Endothelial cell of umbilical vein (primary cell): ENCODE data around the gene PLEKHG3. TPM values are rescaled to one million over a fixed set of nuclear protein-coding genes. Genes with fewer than 3 reads are reported as not detected.

ENCODE experiments used
- BruUV-seq: library from RNA; stranded (reverse); fragments of 400-500 nt; replicated peaks from 2 replicates; lab custom pipeline; 2021; lab: Mats Ljungman, UMichigan
- CTCF ChIA-PET: fragments of 300-600, 350-600 bp; sonication (Branson Sonifier 250); formaldehyde crosslinking; loops from one replicate; lab custom pipeline; 2021; ENCODE audit warnings: antibody characterized with exemption, inconsistent platforms; lab: Charles Lee
- POLR2A ChIA-PET: fragments of 300-600, 350-600 bp; sonication (Branson Sonifier 250); formaldehyde crosslinking; loops from one replicate; lab custom pipeline; 2021; ENCODE audit warnings: antibody characterized with exemption, inconsistent platforms; lab: Charles Lee
- DNase-seq: peaks from one replicate; pipeline ENCODE4 v3.0.0-alpha.2; 2011; ENCODE audit warnings: low read depth, low spot score
- FAIRE-seq: peaks from 2 replicates; lab custom pipeline; 2011; peaks lifted over from hg19 to GRCh38; lab: Jason Lieb, UNC
- H2AFZ ChIP-seq: 2 replicates; pipeline ENCODE4 v1.6.0; 2012; ENCODE audit warnings: low read depth, low read length, control low read depth, inconsistent platforms
- H3K27ac ChIP-seq: 2 replicates; pipeline ENCODE4 v1.5.1; 2011; ENCODE audit warnings: low read depth, mild to moderate bottlenecking, control low read depth, low read length, moderate library complexity; ENCODE audit not compliant: insufficient read depth
- H3K27me3 ChIP-seq, 2 experiments: 2 replicates each; pipeline versions ENCODE4 v1.6.0 to v1.6.1; 2011; ENCODE audit warnings: low read length in 2 of 2, mixed read lengths in 1 of 2; ENCODE audit not compliant: control insufficient read depth in 2 of 2, insufficient read depth in 2 of 2
- H3K36me3 ChIP-seq, 2 experiments: 2 replicates in 1 of 2; 3 replicates in 1 of 2; pipeline ENCODE4 v1.5.1; 2011; ENCODE audit warnings: low read length in 2 of 2, mild to moderate bottlenecking in 1 of 2, moderate library complexity in 1 of 2; ENCODE audit not compliant: control insufficient read depth in 2 of 2, insufficient read depth in 2 of 2; ENCODE audit errors: extremely low read depth in 1 of 2
- H3K4me1 ChIP-seq: 3 replicates; pipeline ENCODE4 v1.5.1; 2011; ENCODE audit warnings: mild to moderate bottlenecking, low read length; ENCODE audit not compliant: control insufficient read depth, insufficient read depth; ENCODE audit errors: extremely low read depth
- H3K4me2 ChIP-seq: 2 replicates; pipeline ENCODE4 v1.6.1; 2011; ENCODE audit warnings: low read length, control low read depth, mixed read lengths; ENCODE audit not compliant: insufficient read depth
- H3K4me3 ChIP-seq, 3 experiments: fragments of 200-600 bp in 1 of 3; sonication (generic), shearing (Covaris generic) in 1 of 3; replicated peaks in 1 of 3; 2 replicates each; pipeline ENCODE4 v1.5.1; 2011 to 2016; ENCODE audit warnings: control low read depth in 3 of 3, low read length in 3 of 3, mild to moderate bottlenecking in 2 of 3, inconsistent platforms in 1 of 3, low read depth in 1 of 3, moderate library complexity in 1 of 3; ENCODE audit not compliant: insufficient read depth in 1 of 3
- H3K79me2 ChIP-seq: 2 replicates; pipeline ENCODE4 v1.6.0; 2012; ENCODE audit warnings: low read length, inconsistent platforms; ENCODE audit not compliant: control insufficient read depth, insufficient read depth
- H3K9ac ChIP-seq: replicated peaks from 2 replicates; pipeline ENCODE3; 2011; ENCODE audit warnings: low read length, control low read depth; ENCODE audit not compliant: insufficient read depth; ENCODE audit errors: extremely low read depth
- H3K9me1 ChIP-seq: replicated peaks from 3 replicates; pipeline ENCODE4 v1.6.0; 2011; ENCODE audit warnings: mild to moderate bottlenecking, low read length; ENCODE audit not compliant: control insufficient read depth, insufficient read depth; ENCODE audit errors: extremely low read depth
- H3K9me3 ChIP-seq: replicated peaks from 2 replicates; pipeline ENCODE4 v1.5.1; 2012; ENCODE audit warnings: low read length, inconsistent platforms; ENCODE audit not compliant: control insufficient read depth, insufficient read depth
- H4K20me1 ChIP-seq: replicated peaks from 2 replicates; pipeline ENCODE3; 2011; ENCODE audit warnings: mild to moderate bottlenecking, low read length; ENCODE audit not compliant: control insufficient read depth, insufficient read depth; ENCODE audit errors: extremely low read depth
- EZH2 ChIP-seq: IDR thresholded peaks from 2 replicates; pipeline ENCODE4 v1.6.1; 2012; ENCODE audit warnings: borderline replicate concordance, low read depth, mild to moderate bottlenecking, moderate library complexity, low read length, inconsistent platforms; ENCODE audit not compliant: severe bottlenecking
- FOS ChIP-seq: IDR thresholded peaks from 2 replicates; pipeline ENCODE4 v1.6.1; 2011; ENCODE audit warnings: mild to moderate bottlenecking, low read length, moderate library complexity, borderline replicate concordance; ENCODE audit not compliant: insufficient read depth
- GATA2 ChIP-seq: IDR thresholded peaks from 2 replicates; pipeline ENCODE4 v1.7.0; 2011; ENCODE audit warnings: low read depth, mild to moderate bottlenecking, moderate library complexity, mixed read lengths, low read length; ENCODE audit not compliant: insufficient read length, insufficient read depth
- JUN ChIP-seq: IDR thresholded peaks from 2 replicates; pipeline ENCODE4 v1.6.1; 2011; ENCODE audit warnings: borderline replicate concordance, low read depth; ENCODE audit not compliant: insufficient read length, insufficient read depth
- MYC ChIP-seq: IDR thresholded peaks from one replicate; pipeline ENCODE4 v1.6.1; 2011; ENCODE audit warnings: mild to moderate bottlenecking, low read depth, low read length
- POLR2A ChIP-seq: IDR thresholded peaks from 2 replicates; pipeline ENCODE4 v1.6.1; 2012; ENCODE audit warnings: low read depth, mild to moderate bottlenecking, control low read depth, low read length
- POLR2AphosphoS5 ChIP-seq: IDR thresholded peaks from 2 replicates; pipeline ENCODE4 v1.6.1; 2012; ENCODE audit warnings: low read depth, mild to moderate bottlenecking, control low read depth, low read length, moderate library complexity; ENCODE audit not compliant: insufficient read depth
- dilution Hi-C: fragments of 300-500 bp; cut with MboI; formaldehyde crosslinking; loops from one replicate; pipeline ENCODE4 v1.15.0; 2019; ENCODE audit warnings: low sequenced_read_pairs; ENCODE audit not compliant: extremely low pct_ligation_motif_present
- intact Hi-C: fragments of 100-400 bp; cut with micrococcal nuclease; formaldehyde crosslinking; loops from one replicate; pipeline ENCODE4 v1.10.0; 2022
- polyA plus RNA-seq, 4 experiments: library from polyadenylated mRNA; depleted of rRNA in 3 of 4; stranded (reverse) in 3 of 4; unstranded in 1 of 4; fragments of >200 nt; gene quantifications; 2 replicates each; pipeline versions ENCODE4 v1.2.1 to v1.2.3, GENCODE V29; 2011 to 2012; ENCODE audit warnings: missing spikeins in 1 of 4
- total RNA-seq: library from RNA; stranded (reverse); gene quantifications from 2 replicates; pipeline ENCODE4 v1.2.3, GENCODE V29; 2021
- TF ChIP-seq, protein P1 (sequence below): IDR thresholded peaks from 2 replicates; pipeline ENCODE4 v1.6.1; 2011; ENCODE audit not compliant: insufficient read depth, insufficient read length
- TF ChIP-seq, protein P2 (sequence below), 2 donors: IDR thresholded peaks; 1 replicate in 1 of 2; 2 replicates in 1 of 2; pipeline ENCODE4 v1.5.1; 2011; ENCODE audit warnings: low read length in 2 of 2, mild to moderate bottlenecking in 2 of 2, moderate library complexity in 2 of 2, control low read depth in 1 of 2, inconsistent platforms in 1 of 2, low read depth in 1 of 2; ENCODE audit not compliant: insufficient read depth in 1 of 2; ENCODE audit errors: extremely low read depth in 1 of 2

The PLEKHG3 gene
- total and polyA plus RNA-seq, 2 donors (not counting 3 experiments of a cell fraction or from before 2014, with no cell fraction given): 6.6 to 8.0 TPM

DNA sequence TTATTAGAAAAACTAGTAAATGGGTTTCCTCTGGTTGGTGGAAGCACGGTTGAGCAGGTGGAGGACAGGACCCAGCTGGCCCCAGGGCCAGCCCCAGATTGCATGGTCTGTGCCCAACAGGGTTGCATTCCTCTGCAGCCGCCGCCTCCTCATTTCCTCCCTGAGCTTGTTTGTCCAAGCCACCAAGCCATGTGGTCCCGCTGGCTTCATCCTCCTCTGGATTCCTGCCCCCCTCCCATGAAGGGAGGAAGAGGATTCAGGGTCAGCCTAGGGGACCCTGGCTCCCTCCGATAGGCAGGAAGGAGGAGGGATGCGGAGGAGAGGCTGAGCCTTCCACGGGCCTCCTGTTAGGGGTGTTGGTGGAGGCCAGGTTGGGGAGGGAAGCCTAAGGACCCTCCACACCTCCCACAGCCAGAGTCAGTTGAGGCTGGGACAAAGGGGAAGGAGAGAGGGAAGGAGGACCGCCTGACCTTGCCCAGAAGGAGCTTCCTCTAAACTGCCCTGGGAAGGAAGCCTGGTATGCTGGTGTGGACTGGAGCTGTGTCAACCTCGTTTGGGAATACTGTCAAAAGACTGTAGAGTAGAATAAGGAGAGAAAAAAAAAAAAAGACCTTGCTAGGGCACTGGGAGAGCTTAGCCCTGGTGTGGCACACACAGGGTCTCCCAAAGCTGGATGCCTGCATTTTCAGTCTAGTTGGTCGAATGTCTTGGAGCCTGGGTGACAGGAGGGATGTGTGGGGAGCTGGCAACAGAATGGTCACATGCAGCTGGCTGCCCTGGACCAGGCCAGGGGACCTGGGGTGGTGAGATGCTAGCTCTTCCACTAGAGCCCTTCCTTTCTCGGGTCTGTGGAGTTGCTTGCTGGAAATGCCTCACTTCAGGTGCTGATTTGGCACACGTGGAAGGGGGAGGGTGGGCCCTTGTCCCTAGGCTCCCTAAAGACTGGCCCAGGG, 42.4 kb downstream of the PLEKHG3 start:
- no peak overlapping the region for H3K4me3 ChIP-seq
- dilution Hi-C loops (no loop called here), intact Hi-C loops (no loop called here)
- no peak overlapping the region for H3K27ac ChIP-seq
- no peaks in the 10 kb centered on the region for H4K20me1 ChIP-seq
- H3K4me1 ChIP-seq: peaks cover 6% of the 10 kb centered on the region
- no peak overlapping the region for H3K4me2 ChIP-seq
- H3K36me3 ChIP-seq: peaks cover 0 to 2% of the 10 kb centered on the region in 2 experiments
- H3K9ac ChIP-seq: no peak overlapping the region
- H3K9me3 ChIP-seq: no peaks in the 10 kb centered on the region
- BruUV-seq: no TSS peak
- H3K79me2 ChIP-seq: no peaks in the 10 kb centered on the region
- FAIRE-seq (no peak), DNase-seq (peak; percentile 25)
- H3K27me3 ChIP-seq: no peaks in the 10 kb centered on the region
- TF ChIP-seq, protein P1, sequence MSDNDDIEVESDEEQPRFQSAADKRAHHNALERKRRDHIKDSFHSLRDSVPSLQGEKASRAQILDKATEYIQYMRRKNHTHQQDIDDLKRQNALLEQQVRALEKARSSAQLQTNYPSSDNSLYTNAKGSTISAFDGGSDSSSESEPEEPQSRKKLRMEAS: no peak
- TF ChIP-seq POLR2A: no peak
- TF ChIP-seq JUN: no peak
- TF ChIP-seq, protein P2, sequence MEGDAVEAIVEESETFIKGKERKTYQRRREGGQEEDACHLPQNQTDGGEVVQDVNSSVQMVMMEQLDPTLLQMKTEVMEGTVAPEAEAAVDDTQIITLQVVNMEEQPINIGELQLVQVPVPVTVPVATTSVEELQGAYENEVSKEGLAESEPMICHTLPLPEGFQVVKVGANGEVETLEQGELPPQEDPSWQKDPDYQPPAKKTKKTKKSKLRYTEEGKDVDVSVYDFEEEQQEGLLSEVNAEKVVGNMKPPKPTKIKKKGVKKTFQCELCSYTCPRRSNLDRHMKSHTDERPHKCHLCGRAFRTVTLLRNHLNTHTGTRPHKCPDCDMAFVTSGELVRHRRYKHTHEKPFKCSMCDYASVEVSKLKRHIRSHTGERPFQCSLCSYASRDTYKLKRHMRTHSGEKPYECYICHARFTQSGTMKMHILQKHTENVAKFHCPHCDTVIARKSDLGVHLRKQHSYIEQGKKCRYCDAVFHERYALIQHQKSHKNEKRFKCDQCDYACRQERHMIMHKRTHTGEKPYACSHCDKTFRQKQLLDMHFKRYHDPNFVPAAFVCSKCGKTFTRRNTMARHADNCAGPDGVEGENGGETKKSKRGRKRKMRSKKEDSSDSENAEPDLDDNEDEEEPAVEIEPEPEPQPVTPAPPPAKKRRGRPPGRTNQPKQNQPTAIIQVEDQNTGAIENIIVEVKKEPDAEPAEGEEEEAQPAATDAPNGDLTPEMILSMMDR (IDR thresholded peaks at IDR 0.05; ENCODE audit: extremely low read depth in 1 of 2, insufficient read depth in 1 of 2, low read depth in 1 of 2, low read length in 2 of 2): no peak
- no peak for TF ChIP-seq EZH2
- no peak for TF ChIP-seq MYC
- TF ChIP-seq FOS: no peak
- no peak for TF ChIP-seq GATA2
- no peak for TF ChIP-seq POLR2AphosphoS5
- H2AFZ ChIP-seq: no peak overlapping the region
- ChIA-PET POLR2A (interaction anchor here (0.7 kb wide), 1 partner anchor 51 kb away, joined by 4 read pairs; no protein-coding TSS in a partner anchor), CTCF (interaction anchor here (1.0 to 2.2 kb wide), 5 partner anchors 12 to 78 kb away, joined by 3 to 11 read pairs (median 8); no protein-coding TSS in a partner anchor)
- H3K9me1 ChIP-seq: no peaks in the 10 kb centered on the region
